ENCODE data around the gene RFPL4AL1.
"Not testable (repeated sequence)": the region's sequence is repeated elsewhere in the genome, so short reads cannot be mapped to it uniquely, and the experiment has no call there.

RFPL4AL1 gene

GRCh38 chr19:55768818-55769217, at the start of gene RFPL4AL1:
RFPL4AL1 (plus strand) TSS chr19:55769118; CDS start chr19:55771805, 2,687 bp downstream.
- DNase-seq = not testable (repeated sequence)

- DNase-seq = no peak
These were observed 48.6 kb upstream of the RFPL4AL1 start for GRCh38 chr19:55720214-55720746.

GRCh38 chr19:55720801-55721200, 48.1 kb upstream of the RFPL4AL1 start:
- DNase-seq = no peak

- no peak for DNase-seq
These were observed 45.4 kb upstream of the RFPL4AL1 start for GRCh38 chr19:55723491-55723890.

GRCh38 chr19:55730378-55730777, 38.5 kb upstream of the RFPL4AL1 start:
- not testable (repeated sequence) for DNase-seq

- DNase-seq = no peak
These were observed 30.6 kb upstream of the RFPL4AL1 start, which contains the start of gene NLRP9 for GRCh38 chr19:55738302-55738701. NLRP9 (minus strand) TSS chr19:55738402; CDS start chr19:55738374, 28 bp downstream.

- no peak for DNase-seq
These were observed 18.2 kb upstream of the RFPL4AL1 start for GRCh38 chr19:55750715-55751114.

- no peak for DNase-seq
These were observed 15.5 kb upstream of the RFPL4AL1 start for GRCh38 chr19:55753401-55753800.

GRCh38 chr19:55756808-55757207, 12.1 kb upstream of the RFPL4AL1 start:
- DNase-seq = not testable (repeated sequence)

GRCh38 chr19:55758797-55759196, 10.1 kb upstream of the RFPL4AL1 start, which contains the start of gene RFPL4A:
RFPL4A (plus strand) TSS chr19:55759097; CDS start chr19:55761801, 2,704 bp downstream.
- not testable (repeated sequence) for DNase-seq

GRCh38 chr19:55766466-55766865, 2.5 kb upstream of the RFPL4AL1 start:
- no peak for DNase-seq

- DNase-seq = not testable (repeated sequence)
These were observed 714 bp downstream of the RFPL4AL1 start for GRCh38 chr19:55769632-55770031.

GRCh38 chr19:55777528-55777927, 8.6 kb downstream of the RFPL4AL1 start:
- no peak for DNase-seq

GRCh38 chr19:55778331-55778730, 9.4 kb downstream of the RFPL4AL1 start:
- DNase-seq = no peak

GRCh38 chr19:55781112-55781511, 12.2 kb downstream of the RFPL4AL1 start:
- DNase-seq = no peak

GRCh38 chr19:55795021-55795420, 26.1 kb downstream of the RFPL4AL1 start:
- no peak for DNase-seq

GRCh38 chr19:55801416-55801815, 32.5 kb downstream of the RFPL4AL1 start:
- DNase-seq = no peak

GRCh38 chr19:55802281-55802680, 33.4 kb downstream of the RFPL4AL1 start:
- no peak for DNase-seq

- DNase-seq = peak; percentile 88
These were observed 40.6 kb downstream of the RFPL4AL1 start for GRCh38 chr19:55809381-55810058.

GRCh38 chr19:55811340-55811739, 42.4 kb downstream of the RFPL4AL1 start:
- DNase-seq = no peak

GRCh38 chr19:55812449-55812848, 43.5 kb downstream of the RFPL4AL1 start:
- no peak for DNase-seq

- DNase-seq = no peak
These were observed 45.0 kb downstream of the RFPL4AL1 start for GRCh38 chr19:55813906-55814305.

GRCh38 chr19:55820037-55820436, 51.1 kb downstream of the RFPL4AL1 start:
- DNase-seq = no peak

Measured in NCI-H146 (cell line).